ENCODE measurements around the gene DLEC1.

DLEC1 gene

DNA sequence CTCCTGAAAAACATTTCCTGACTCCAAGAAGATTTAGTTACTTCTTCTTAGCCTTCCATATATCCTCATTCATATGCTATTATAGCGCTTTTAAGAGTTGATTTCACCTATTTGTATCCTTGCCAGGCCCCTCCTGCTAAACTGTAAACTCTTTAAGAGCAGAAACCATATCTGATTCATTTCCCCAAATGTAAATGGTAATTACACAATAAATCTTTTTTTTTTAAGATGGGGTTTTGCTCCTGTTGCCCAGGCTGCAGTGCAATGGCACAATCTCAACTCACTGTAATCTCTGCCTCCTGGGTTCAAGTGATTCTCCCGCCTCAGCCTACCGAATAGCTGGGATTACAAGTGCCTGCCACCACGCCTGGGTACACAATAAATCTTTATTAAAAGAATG lies 4.5 kb downstream of the DLEC1 start:
- Histone ChIP-seq H3K4ac (ENCODE audit: low read depth, low read length) (no peak overlapping the region), H3K4me2 (ENCODE audit: low read length) (no peak overlapping the region), H2BK15ac (replicated peaks; ENCODE audit: low read depth) (no peak overlapping the region), H3K4me1 (ENCODE audit: control insufficient read depth, low read depth, low read length) (peaks cover 4% of the 10 kb centered on the region), H3K36me3 (ENCODE audit: control insufficient read depth, insufficient read depth, low read length) (no peaks in the 10 kb centered on the region), H3K56ac (ENCODE audit: low read length) (no peak overlapping the region), H4K5ac (ENCODE audit: low read length) (no peak overlapping the region), H3K23ac (ENCODE audit: low read length) (no peak overlapping the region), H3K9ac (ENCODE audit: low read length) (no peak overlapping the region), H2AK5ac (ENCODE audit: low read length) (no peak overlapping the region), H3K79me1 (ENCODE audit: low read length) (no peaks in the 10 kb centered on the region), H3K27me3 (ENCODE audit: insufficient read depth, low read length, poor library complexity) (peaks cover 9% of the 10 kb centered on the region), H2BK120ac (ENCODE audit: low read depth, low read length) (no peak overlapping the region), H2BK5ac (ENCODE audit: low read length) (no peak overlapping the region), H3K79me2 (ENCODE audit: control insufficient read depth, insufficient read depth, low read length) (no peaks in the 10 kb centered on the region), H3K4me3 (ENCODE audit: low read length) (no peak overlapping the region), H3K18ac (ENCODE audit: low read length) (no peak overlapping the region), H4K8ac (ENCODE audit: low read depth, low read length) (no peak overlapping the region), H3K27ac (ENCODE audit: low read depth, low read length) (no peak overlapping the region)
- no peak for DNase-seq
- no CpG with 5 or more reads among the region's 4 CpGs for WGBS (ENCODE audit: extremely low coverage, insufficient coverage, low lambda C conversion rate)

DNA sequence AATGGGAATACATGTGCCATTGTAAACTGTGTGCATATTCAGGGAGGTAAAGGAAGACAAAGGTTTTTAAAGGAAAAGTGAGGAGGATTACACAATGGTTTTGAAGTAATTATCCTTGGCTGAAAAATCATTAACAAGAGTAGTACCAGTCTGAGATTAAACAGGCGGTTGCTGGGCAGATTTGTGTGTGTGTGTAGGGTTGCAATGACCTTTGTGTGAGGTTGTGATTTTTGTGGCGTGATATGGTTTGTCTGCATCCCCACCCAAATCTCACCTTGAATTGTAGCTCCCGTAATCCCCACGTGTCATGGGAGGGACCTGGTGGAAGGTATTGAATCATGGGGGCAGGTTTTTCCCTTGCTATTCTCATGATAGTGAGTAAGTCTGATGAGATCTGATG lies 7.0 kb downstream of the DLEC1 start:
- Histone ChIP-seq H3K18ac (ENCODE audit: low read length) (no peak overlapping the region), H3K4me3 (ENCODE audit: low read length) (no peak overlapping the region), H3K9ac (ENCODE audit: low read length) (no peak overlapping the region), H3K79me1 (ENCODE audit: low read length) (no peaks in the 10 kb centered on the region), H3K27ac (ENCODE audit: low read depth, low read length) (no peak overlapping the region), H4K8ac (ENCODE audit: low read depth, low read length) (no peak overlapping the region), H3K36me3 (ENCODE audit: control insufficient read depth, insufficient read depth, low read length) (no peaks in the 10 kb centered on the region), H3K4me2 (ENCODE audit: low read length) (no peak overlapping the region), H3K79me2 (ENCODE audit: control insufficient read depth, insufficient read depth, low read length) (no peaks in the 10 kb centered on the region), H2AK5ac (ENCODE audit: low read length) (no peak overlapping the region), H3K23ac (ENCODE audit: low read length) (no peak overlapping the region), H2BK15ac (replicated peaks; ENCODE audit: low read depth) (no peak overlapping the region), H3K4ac (ENCODE audit: low read depth, low read length) (no peak overlapping the region), H4K5ac (ENCODE audit: low read length) (no peak overlapping the region), H3K4me1 (ENCODE audit: control insufficient read depth, low read depth, low read length) (no peaks in the 10 kb centered on the region), H2BK5ac (ENCODE audit: low read length) (no peak overlapping the region), H3K56ac (ENCODE audit: low read length) (no peak overlapping the region), H2BK120ac (ENCODE audit: low read depth, low read length) (no peak overlapping the region), H3K27me3 (ENCODE audit: insufficient read depth, low read length, poor library complexity) (no peaks in the 10 kb centered on the region)
- WGBS (ENCODE audit: extremely low coverage, insufficient coverage, low lambda C conversion rate): no CpG with 5 or more reads among the region's 4 CpGs
- DNase-seq: no peak

DNA sequence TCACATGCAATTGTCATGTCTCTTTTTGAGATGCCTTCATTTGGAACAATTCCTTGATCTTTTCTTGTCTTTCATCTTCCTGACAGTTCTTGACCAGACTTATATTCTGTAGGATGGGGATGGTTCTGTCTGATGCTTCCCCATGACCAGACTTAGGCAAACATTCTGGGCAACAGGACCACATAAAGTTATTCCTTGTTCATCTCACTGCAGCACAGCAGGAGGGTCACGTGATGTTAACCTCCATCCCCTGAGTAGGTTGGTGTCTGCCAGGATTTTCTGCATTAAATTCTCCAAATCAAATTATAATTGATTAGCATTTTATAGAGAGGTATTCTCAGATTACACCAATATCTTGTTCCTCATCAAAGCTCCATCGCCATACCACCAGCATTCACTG lies 7.8 kb downstream of the DLEC1 start:
- Histone ChIP-seq H3K79me2 (ENCODE audit: control insufficient read depth, insufficient read depth, low read length) (no peaks in the 10 kb centered on the region), H3K18ac (ENCODE audit: low read length) (no peak overlapping the region), H3K4me1 (ENCODE audit: control insufficient read depth, low read depth, low read length) (no peaks in the 10 kb centered on the region), H4K5ac (ENCODE audit: low read length) (no peak overlapping the region), H4K8ac (ENCODE audit: low read depth, low read length) (no peak overlapping the region), H2AK5ac (ENCODE audit: low read length) (no peak overlapping the region), H3K4ac (ENCODE audit: low read depth, low read length) (no peak overlapping the region), H3K4me2 (ENCODE audit: low read length) (no peak overlapping the region), H3K4me3 (ENCODE audit: low read length) (no peak overlapping the region), H2BK5ac (ENCODE audit: low read length) (no peak overlapping the region), H3K9ac (ENCODE audit: low read length) (no peak overlapping the region), H3K23ac (ENCODE audit: low read length) (no peak overlapping the region), H3K79me1 (ENCODE audit: low read length) (no peaks in the 10 kb centered on the region), H2BK120ac (ENCODE audit: low read depth, low read length) (no peak overlapping the region), H3K36me3 (ENCODE audit: control insufficient read depth, insufficient read depth, low read length) (no peaks in the 10 kb centered on the region), H3K56ac (ENCODE audit: low read length) (no peak overlapping the region), H3K27me3 (ENCODE audit: insufficient read depth, low read length, poor library complexity) (no peaks in the 10 kb centered on the region), H2BK15ac (replicated peaks; ENCODE audit: low read depth) (no peak overlapping the region), H3K27ac (ENCODE audit: low read depth, low read length) (no peak overlapping the region)
- WGBS (ENCODE audit: extremely low coverage, insufficient coverage, low lambda C conversion rate): no CpG with 5 or more reads among the region's 2 CpGs
- no peak for DNase-seq

DNA sequence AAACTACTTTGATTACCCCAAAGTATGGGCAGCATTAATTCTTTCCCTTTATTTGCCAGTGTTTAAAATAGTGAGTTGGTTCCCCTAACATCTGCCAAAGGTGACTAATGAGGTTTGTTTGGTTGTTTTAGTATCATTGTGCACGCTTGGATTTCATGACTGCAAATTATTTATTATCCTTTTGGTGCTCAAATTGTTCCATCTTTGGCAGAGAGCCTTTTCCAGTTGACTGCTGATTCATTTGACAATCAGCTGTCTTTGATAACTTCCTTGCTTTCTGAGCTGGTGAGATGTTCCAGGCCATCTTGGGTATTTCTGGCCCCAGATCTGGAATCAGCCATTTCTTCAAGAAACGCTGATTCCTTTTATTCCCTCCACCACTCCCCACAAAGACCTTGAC lies 8.9 kb downstream of the DLEC1 start:
- no peak overlapping the region for H2BK5ac ChIP-seq (ENCODE audit: low read length)
- H2BK120ac ChIP-seq (ENCODE audit: low read depth, low read length): no peak overlapping the region
- H3K23ac ChIP-seq (ENCODE audit: low read length): no peak overlapping the region

DNA sequence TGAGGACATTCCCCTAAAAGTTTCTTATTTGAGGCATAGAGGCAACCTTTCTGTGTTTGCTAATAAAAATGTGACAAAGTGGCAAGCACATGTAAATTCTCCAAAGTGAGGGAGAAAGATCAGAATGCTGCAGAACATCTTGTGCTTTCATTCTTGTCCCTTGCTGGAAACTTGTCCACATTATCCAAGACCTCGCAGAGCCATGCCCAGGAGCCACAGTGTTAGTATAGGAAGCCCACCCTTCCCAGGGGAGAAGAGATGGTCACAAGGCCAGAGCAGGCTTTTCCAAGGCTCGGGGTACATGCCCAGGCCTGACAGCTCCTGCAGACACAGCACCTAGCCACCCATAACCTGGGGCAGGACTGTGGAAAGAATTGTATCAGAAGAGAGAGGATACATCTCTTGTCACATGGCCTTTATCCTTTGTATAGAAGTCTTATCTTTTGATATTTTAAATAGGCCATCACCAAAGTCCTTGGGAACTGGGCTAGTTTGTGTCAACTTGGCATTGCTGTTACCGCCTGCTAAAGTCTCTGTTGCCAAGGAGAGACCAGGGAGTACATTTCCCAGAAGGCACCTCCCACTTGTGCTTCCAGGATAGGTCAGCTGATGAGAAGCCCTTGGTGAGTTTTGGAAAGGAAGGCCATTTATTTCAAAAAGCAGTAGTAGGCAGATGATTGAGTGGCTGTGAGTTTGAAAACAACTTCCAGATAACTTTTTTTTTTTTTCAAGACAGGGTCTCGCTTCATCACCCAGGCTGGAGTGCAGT lies 10.5 kb downstream of the DLEC1 start:
- Histone ChIP-seq H3K4me2 (ENCODE audit: low read length) (no peak overlapping the region), H3K79me2 (ENCODE audit: control insufficient read depth, insufficient read depth, low read length) (no peaks in the 10 kb centered on the region), H2BK15ac (replicated peaks; ENCODE audit: low read depth) (no peak overlapping the region), H3K4me1 (ENCODE audit: control insufficient read depth, low read depth, low read length) (no peaks in the 10 kb centered on the region), H3K4me3 (ENCODE audit: low read length) (no peak overlapping the region), H3K79me1 (ENCODE audit: low read length) (no peaks in the 10 kb centered on the region), H4K5ac (ENCODE audit: low read length) (no peak overlapping the region), H3K23ac (ENCODE audit: low read length) (no peak overlapping the region), H4K8ac (ENCODE audit: low read depth, low read length) (no peak overlapping the region), H3K56ac (ENCODE audit: low read length) (no peak overlapping the region), H2BK120ac (ENCODE audit: low read depth, low read length) (no peak overlapping the region), H3K9ac (ENCODE audit: low read length) (no peak overlapping the region), H3K18ac (ENCODE audit: low read length) (no peak overlapping the region), H3K36me3 (ENCODE audit: control insufficient read depth, insufficient read depth, low read length) (no peaks in the 10 kb centered on the region), H2BK5ac (ENCODE audit: low read length) (no peak overlapping the region), H3K27me3 (ENCODE audit: insufficient read depth, low read length, poor library complexity) (no peaks in the 10 kb centered on the region), H3K27ac (ENCODE audit: low read depth, low read length) (no peak overlapping the region), H3K4ac (ENCODE audit: low read depth, low read length) (no peak overlapping the region), H2AK5ac (ENCODE audit: low read length) (no peak overlapping the region)
- no CpG with 5 or more reads among the region's 4 CpGs for WGBS (ENCODE audit: extremely low coverage, insufficient coverage, low lambda C conversion rate)
- no peak for DNase-seq

More for the DNA sequence above, 8.9 kb downstream of the DLEC1 start:
- H3K79me1 ChIP-seq (ENCODE audit: low read length): no peaks in the 10 kb centered on the region
- no CpG with 5 or more reads among the region's 2 CpGs for WGBS (ENCODE audit: extremely low coverage, insufficient coverage, low lambda C conversion rate)
- H3K27ac ChIP-seq (ENCODE audit: low read depth, low read length): no peak overlapping the region
- no peaks in the 10 kb centered on the region for H3K36me3 ChIP-seq (ENCODE audit: control insufficient read depth, insufficient read depth, low read length)
- no peak overlapping the region for H4K5ac ChIP-seq (ENCODE audit: low read length)
- H3K4me3 ChIP-seq (ENCODE audit: low read length): no peak overlapping the region
- DNase-seq: no peak
- no peaks in the 10 kb centered on the region for H3K27me3 ChIP-seq (ENCODE audit: insufficient read depth, low read length, poor library complexity)
- no peak overlapping the region for H3K4me2 ChIP-seq (ENCODE audit: low read length)
- H3K4me1 ChIP-seq (ENCODE audit: control insufficient read depth, low read depth, low read length): no peaks in the 10 kb centered on the region
- no peak overlapping the region for H3K18ac ChIP-seq (ENCODE audit: low read length)
- no peak overlapping the region for H3K4ac ChIP-seq (ENCODE audit: low read depth, low read length)
- H4K8ac ChIP-seq (ENCODE audit: low read depth, low read length): no peak overlapping the region
- no peak overlapping the region for H3K9ac ChIP-seq (ENCODE audit: low read length)
- H2BK15ac ChIP-seq (replicated peaks; ENCODE audit: low read depth): no peak overlapping the region
- H3K79me2 ChIP-seq (ENCODE audit: control insufficient read depth, insufficient read depth, low read length): no peaks in the 10 kb centered on the region
- no peak overlapping the region for H2AK5ac ChIP-seq (ENCODE audit: low read length)
- no peak overlapping the region for H3K56ac ChIP-seq (ENCODE audit: low read length)

DNA sequence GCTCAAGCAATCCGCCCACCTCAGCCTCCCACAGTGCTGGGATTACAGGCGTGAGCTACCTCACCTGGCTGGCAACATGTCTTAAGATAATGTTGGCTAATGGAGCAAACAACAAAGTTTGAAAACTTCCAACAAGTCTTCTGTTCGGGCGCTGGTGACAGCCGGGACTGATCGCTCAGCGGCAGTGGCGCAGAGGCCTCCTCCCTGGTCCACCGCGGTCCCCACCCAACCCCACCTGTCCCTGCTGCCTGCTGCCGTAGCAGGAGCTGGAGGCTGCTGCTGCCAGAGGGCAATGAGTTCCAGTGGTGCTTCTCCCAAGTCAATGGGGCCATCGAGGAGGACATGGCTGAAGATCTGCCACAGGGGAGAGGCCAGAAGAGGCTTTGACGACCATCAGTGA lies 12.1 kb downstream of the DLEC1 start:
- Histone ChIP-seq H4K5ac (ENCODE audit: low read length) (no peak overlapping the region), H3K79me1 (ENCODE audit: low read length) (no peaks in the 10 kb centered on the region), H3K27me3 (ENCODE audit: insufficient read depth, low read length, poor library complexity) (no peaks in the 10 kb centered on the region), H3K36me3 (ENCODE audit: control insufficient read depth, insufficient read depth, low read length) (no peaks in the 10 kb centered on the region), H3K9ac (ENCODE audit: low read length) (no peak overlapping the region), H3K4me2 (ENCODE audit: low read length) (no peak overlapping the region), H3K27ac (ENCODE audit: low read depth, low read length) (no peak overlapping the region), H3K23ac (ENCODE audit: low read length) (no peak overlapping the region), H3K79me2 (ENCODE audit: control insufficient read depth, insufficient read depth, low read length) (no peaks in the 10 kb centered on the region), H3K4me3 (ENCODE audit: low read length) (no peak overlapping the region), H3K56ac (ENCODE audit: low read length) (no peak overlapping the region), H3K4me1 (ENCODE audit: control insufficient read depth, low read depth, low read length) (no peaks in the 10 kb centered on the region), H2BK15ac (replicated peaks; ENCODE audit: low read depth) (no peak overlapping the region), H2BK120ac (ENCODE audit: low read depth, low read length) (no peak overlapping the region), H2BK5ac (ENCODE audit: low read length) (no peak overlapping the region), H3K18ac (ENCODE audit: low read length) (no peak overlapping the region), H3K4ac (ENCODE audit: low read depth, low read length) (no peak overlapping the region), H2AK5ac (ENCODE audit: low read length) (no peak overlapping the region), H4K8ac (ENCODE audit: low read depth, low read length) (no peak overlapping the region)
- DNase-seq: no peak
- WGBS (ENCODE audit: extremely low coverage, insufficient coverage, low lambda C conversion rate): no CpG with 5 or more reads among the region's 13 CpGs

Data from mesendoderm (in vitro differentiated cells).